AG09309 (cell line): Measurements from ENCODE around the gene PDE4D.

Experiments used
- DNase-seq: peaks from one replicate; pipeline ENCODE4 v3.0.0-alpha.2; 2010; ENCODE audit warnings: low read depth
- H3K4me3 ChIP-seq: 2 replicates; pipeline ENCODE4 v1.5.1; 2011; ENCODE audit warnings: mild to moderate bottlenecking, low read depth, low read length, moderate library complexity; ENCODE audit not compliant: control insufficient read depth
- CTCF ChIP-seq: IDR thresholded peaks from 2 replicates; pipeline ENCODE4 v1.5.1; 2011; ENCODE audit warnings: mild to moderate bottlenecking, low read depth, low read length, inconsistent platforms; ENCODE audit not compliant: insufficient read depth, control insufficient read depth; ENCODE audit errors: missing control alignments

The PDE4D gene

GRCh38 chr5:59299006-59299405 lies 594.5 kb downstream of the PDE4D start:
- no peak overlapping the region for H3K4me3 ChIP-seq
- no peak for TF ChIP-seq CTCF
- DNase-seq = no peak

- TF ChIP-seq CTCF = no peak
- H3K4me3 ChIP-seq = no peak overlapping the region
- DNase-seq = no peak
Observed at GRCh38 chr5:59296317-59297264, 596.9 kb downstream of the PDE4D start.

GRCh38 chr5:59293700-59294099 lies 599.8 kb downstream of the PDE4D start:
- DNase-seq = no peak
- TF ChIP-seq CTCF = no peak
- H3K4me3 ChIP-seq = no peak overlapping the region

DNA sequence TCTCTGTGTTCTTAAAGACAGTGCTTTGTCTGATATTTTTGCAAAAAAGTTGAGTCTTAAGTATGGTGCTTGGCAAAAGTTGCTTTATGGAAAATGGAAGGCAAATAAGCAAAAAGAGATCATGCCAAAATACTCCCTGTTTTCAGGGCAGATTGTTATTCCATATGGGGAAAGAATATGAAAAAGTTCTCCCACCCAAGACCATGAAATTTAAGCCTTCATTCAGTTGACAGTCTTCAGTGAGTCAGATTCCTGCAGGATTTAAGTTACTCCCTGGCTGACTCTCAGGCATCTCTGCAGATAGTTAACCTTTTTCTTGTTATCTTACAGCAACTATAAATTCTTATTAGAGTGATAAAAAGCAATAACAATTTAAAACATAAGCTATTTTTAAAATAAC lies 601.6 kb downstream of the PDE4D start:
- no peak for TF ChIP-seq CTCF
- no peak for DNase-seq
- no peak overlapping the region for H3K4me3 ChIP-seq

DNA sequence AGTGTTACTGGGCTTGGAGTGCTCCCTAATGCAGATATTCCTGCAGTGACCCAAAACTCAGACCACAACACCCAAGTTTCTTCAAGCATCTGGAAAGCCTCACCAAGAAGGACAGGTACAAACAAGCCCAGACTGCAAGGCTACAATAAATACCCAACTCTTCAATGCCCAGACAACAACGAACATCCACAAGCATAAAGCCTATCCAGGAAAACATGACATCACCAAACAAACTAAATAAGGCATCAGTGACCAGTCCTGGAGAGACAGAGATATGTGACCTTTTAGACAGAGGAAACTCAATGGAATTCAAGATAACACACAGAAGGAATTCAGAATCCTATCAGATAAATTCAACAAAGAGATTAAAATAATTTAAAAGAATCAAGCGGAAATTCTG lies 605.6 kb downstream of the PDE4D start:
- TF ChIP-seq CTCF = no peak
- H3K4me3 ChIP-seq = no peak overlapping the region
- no peak for DNase-seq

DNA sequence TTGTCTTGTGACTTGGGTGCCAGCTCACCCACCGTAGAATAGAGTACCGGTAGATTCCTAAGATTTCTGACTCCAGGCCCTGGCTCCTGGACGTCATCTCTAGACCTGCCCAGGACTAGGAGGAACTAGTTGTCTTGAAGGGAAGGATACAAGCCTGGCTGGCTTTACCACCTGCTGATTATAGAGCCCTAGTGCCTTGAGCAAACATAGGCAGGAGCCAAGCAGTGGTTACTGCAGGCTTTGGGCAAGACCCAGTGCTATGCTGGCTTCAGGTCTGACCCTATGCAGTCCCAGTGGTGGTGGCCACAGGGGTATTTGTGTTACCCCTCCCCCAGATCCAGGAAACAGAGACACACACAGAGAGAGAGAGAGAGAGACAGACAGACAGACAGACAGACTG lies 606.2 kb downstream of the PDE4D start:
- H3K4me3 ChIP-seq = no peak overlapping the region
- DNase-seq = no peak
- TF ChIP-seq CTCF = no peak
